Peyer's patch (tissue), 4 donors: ENCODE results near the gene KLHL28.

Experiments
- CTCF ChIP-seq, 6 experiments: fragments of 450-650 bp in 4 of 6; fragments of 200-600 bp in 2 of 6; sonication (generic) in 1 of 6; IDR thresholded peaks; one replicate each; pipeline ENCODE4 v1.5.1; 2017 to 2019; ENCODE audit warnings: antibody characterized with exemption in 6 of 6, mild to moderate bottlenecking in 3 of 6, moderate library complexity in 1 of 6
- POLR2A ChIP-seq, 2 donors: fragments of 450-650 bp; IDR thresholded peaks; one replicate each; pipeline ENCODE4 v1.5.1; 2017; ENCODE audit warnings: antibody characterized with exemption in 2 of 2, mild to moderate bottlenecking in 2 of 2, moderate library complexity in 2 of 2

- no peak for TF ChIP-seq CTCF (IDR thresholded peaks at IDR 0.05)
- no peak for TF ChIP-seq POLR2A (IDR thresholded peaks at IDR 0.05)
These were observed 34.1 kb upstream of the KLHL28 start for GRCh38 chr14:44995770-44996294.
